GM18873 (cell line): ENCODE measurements around the gene TEKT1.
"Not testable (repeated sequence)": the region's sequence is repeated elsewhere in the genome, so short reads cannot be mapped to it uniquely, and the experiment has no call there.

Source experiments
- ATAC-seq: cut with Tn5 transposase; IDR thresholded peaks from one replicate; pipeline ENCODE4 v1.9.1; 2021; ENCODE audit warnings: mild to moderate bottlenecking, moderate library complexity, moderate number of reproducible peaks; ENCODE audit not compliant: unreplicated experiment, low FRiP score

TEKT1 gene

DNA sequence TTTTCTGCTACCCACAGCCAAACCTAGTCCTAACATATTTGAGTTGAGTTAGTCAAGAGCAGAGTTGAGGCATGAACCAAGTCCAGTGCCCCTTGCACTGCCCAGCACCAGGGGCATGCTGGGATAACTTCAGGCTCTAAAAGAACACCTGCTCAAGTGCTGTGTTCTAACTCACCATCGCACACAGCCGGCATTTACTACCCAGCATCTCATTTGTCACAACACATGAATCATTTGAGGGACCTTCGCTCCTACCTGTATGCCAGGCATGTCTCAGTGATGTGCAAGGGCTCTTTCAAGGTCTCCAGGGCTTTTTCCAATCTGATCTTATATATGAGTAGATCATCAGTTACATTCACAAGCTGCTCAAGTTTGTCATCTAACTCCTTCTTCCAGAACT, 12.6 kb downstream of the TEKT1 start:
- no peak for ATAC-seq

DNA sequence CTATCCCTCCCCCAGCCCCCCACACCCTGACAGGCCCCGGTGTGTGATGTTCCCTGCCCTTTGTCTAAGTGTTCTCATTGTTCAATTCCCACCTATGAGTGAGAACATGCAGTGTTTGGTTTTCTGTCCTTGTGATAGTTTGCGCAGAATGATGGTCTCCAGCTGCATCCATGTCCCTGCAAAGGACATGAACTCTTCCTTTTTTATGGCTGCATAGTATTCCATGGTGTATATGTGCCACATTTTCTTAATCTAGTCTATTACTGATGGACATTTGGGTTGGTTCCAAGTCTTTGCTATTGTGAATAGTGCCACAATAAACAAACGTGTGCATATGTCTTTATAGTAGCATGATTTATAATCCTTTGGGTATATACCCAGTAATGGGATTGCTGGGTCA, 15.2 kb downstream of the TEKT1 start:
- ATAC-seq = not testable (repeated sequence)

DNA sequence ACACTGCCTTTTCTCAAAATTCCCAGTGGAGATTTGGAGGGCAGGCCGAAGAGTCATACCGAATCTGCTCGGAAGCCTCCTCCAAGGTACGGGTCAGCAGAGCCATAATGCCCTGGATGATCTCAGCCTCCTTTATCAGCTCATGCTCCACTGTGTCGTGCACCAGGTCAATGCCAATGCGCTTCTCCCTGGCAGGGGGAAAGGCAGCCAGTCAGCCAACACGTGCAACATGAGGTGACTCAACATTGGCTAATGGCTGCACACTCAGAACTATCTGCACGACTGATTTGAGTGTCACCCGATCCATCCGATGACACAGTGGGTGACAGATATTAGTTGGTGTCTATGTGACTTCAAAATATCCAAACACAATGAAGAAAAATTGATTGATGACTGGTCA, 15.8 kb downstream of the TEKT1 start:
- ATAC-seq = no peak

DNA sequence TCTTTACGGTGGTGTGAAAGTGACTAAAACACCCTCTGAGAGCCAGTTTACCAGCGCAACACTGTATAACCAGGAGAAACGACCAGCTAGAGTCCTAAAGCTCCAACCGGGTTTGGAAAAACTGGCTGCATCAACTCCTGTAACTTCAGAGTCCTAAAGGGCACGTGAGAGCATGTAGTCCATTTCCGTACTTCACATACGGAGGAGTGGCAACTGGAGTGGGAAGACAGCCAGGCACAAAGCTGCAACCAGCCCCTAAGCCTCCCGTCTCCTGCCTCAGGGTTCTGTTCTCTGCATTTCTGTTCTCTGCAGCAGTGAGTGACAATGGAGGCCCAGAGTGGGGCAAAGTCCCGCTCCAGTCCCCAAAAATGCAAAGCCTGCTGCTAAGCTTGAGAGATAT, 19.2 kb downstream of the TEKT1 start:
- no peak for ATAC-seq

DNA sequence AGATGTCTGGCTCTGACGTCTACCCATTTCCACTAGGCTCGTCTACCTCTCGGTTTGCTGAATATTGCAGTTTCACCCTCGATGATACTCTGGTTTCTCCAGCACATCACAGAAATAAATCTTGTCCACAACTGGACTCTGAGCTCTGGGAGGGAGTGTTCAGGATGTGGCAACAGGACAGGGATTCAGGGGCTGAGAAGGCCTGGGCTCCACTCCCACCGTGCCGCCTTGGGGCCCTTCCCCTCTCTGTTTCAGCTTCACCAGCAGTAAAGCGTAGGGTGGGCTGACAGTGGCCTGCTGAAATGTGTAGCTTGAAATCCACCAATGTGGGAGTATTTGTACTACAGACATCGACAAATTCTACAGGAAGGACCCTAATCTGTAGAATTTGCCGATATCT, 20.0 kb downstream of the TEKT1 start:
- ATAC-seq = no peak

DNA sequence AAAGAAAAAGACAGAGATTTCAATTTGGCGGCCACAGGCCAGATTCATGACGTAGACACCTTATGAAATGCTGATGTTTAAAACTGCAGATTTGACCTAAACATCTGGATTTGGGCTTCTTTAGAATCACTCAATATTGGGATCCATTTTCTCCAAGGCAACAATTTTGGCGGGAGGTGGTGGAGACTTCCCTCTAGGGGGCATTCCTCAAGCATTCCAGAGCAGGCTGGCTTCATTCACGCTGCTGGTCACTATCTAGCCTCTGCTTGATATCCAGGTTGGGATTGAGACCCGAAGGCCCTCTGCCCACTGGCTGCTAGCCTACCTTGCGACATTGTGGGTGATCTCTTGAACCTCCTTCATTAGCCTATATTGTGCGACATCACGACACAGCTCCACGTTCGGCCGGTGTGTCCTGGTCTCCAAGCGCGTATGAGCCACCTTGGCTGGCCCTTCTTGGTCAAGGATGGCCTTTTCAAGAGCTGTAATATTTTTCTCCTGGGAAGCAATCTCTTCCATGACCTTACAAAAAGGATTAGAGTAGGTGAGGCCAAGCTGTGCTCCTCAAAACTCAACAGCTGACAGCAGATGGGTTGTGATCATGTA, 31.0 kb downstream of the TEKT1 start:
- no peak for ATAC-seq

DNA sequence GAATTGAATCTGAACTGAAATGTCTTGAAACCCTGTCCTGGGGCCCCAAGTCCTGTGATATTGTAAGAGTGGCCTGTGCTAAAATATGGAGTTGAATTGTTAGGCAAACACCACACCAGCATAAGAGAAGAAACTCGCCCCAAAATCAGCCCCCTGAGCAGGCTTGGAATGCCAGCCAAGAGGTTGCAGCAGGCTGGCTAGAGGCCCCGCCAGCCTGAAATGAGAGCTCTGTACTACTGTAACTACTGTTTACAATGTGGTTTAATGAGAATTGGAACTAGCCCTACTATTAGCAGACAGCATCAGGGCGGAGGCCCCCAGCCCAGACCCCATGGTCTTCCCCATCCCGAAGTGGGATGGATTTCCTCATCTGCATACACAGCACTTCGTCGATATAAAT, 31.8 kb downstream of the TEKT1 start:
- no peak for ATAC-seq

DNA sequence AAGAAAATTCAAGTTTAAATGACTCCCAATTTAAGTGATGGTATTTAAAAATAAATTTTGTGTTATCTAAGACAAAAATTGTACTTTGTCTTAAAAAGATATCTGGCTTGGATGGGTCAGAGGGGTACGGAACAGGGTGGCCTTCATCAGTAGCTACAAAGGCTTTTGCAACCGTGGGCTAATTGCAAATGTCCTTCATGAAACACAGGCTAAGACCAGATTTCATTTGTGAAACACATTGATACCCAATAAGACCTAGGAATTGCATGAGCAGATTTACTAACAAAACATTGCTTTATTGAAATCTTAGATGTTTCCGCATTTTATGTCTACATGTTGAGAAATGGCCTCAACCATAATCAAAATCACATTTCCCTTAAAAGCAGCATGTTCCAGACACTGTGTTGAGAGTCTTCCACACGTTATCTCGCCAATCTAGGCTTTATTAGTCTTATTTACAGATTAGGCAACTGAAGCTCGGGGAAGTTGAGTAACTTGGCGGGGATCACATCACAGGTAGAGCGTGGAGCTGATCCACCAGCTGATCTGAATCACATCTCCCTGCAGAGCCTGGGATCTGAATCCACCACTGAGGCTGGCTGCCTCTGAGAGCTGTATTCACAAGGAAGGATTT, 33.7 kb downstream of the TEKT1 start:
- no peak for ATAC-seq

DNA sequence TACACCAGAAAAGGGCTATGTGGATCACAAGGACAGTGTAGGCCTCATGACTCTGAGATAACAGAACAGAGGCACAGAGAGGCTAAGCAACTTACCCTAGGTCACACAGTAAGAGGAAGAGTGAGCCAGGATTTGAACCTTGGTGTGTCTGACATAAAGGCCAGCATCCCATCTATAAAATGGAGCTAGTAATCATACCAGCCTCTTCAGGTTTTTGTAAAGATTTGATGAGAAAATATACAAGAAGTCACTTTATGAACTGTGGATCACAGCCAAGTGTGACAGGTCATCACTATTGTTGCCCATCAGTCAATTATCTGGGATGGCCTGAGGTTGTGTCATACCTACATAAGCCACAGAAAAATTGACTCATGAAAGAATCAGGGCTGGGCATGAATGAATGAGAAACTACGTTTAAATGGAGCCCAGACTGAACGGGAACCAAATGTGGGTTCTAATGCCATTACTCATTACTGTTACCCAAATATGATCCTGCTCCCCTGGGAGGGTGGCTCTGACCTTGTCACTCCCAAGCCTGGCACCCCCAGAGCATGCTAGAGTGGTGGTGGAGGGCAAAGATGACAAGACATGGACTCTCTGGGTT, 34.5 kb downstream of the TEKT1 start:
- ATAC-seq = no peak

DNA sequence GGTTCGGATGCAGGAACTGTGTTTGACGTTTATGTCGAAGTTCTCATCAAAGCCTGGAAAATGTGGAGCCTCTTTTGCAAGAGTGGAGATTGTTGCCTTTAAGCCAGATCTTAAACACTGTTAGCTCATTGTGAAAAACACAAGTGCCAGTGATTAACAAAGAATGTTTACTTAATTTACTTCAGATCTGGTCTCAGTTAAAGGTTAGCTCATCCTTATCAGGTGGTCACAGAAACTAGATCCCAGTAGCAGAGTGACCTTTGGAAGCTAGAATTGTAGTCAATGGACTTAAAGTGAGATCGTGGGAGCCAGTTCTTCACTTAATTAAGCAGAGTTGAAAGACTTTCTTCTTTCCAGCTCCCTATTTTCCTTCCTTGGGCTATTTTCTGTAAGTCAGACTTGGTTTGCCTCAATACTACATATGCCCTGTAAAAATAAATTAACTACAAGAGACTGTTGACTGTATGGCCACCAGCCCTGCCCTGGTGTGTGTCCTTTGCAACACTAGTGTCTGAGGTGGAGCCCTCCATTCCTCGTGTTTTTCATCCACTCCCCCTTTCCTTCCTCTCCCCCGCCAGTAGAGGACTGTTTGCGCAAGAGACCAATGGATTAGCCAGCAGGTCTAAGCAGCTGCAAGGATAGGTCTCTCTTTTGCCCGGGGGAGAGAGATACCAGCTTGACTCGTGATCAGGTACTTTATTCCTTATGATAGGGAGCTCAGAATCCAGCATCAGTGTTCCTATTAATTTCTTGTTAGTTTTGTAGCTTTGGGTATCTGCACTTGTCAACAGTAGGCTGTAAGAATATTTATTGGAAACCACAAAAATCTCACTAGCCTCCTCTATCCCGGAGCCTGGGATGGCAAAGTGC, 35.3 kb downstream of the TEKT1 start:
- no peak for ATAC-seq

DNA sequence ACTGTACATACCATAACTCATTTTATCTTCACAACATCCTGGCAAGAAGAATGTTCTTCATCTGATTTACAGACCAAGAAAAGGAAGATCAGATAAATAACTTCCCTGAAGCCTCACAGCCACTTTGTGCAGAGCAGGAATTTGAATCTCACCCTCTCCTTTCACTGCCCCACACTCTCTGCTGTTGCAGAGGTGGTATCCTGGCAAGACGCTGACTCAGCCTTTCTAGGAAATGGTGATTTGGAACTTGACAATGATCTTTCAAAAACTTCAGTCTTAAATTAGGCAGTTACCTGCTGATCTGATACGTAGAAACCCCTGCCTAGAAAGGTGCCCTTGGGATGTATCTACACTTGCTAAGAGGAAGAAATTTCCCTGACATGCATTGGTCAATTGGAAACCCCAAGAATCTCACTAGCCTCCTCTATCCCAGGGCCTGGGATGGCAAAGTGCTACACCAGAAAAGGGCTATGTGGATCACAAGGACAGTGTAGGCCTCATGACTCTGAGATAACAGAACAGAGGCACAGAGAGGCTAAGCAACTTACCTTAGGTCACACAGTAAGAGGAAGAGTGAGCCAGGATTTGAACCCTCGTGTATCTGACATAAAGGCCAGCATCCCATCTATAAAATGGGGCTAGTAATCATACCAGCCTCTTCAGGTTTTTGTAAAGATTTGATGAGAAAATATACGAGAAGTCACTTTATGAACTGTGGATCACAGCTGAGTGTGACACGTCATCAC, 37.6 kb downstream of the TEKT1 start:
- ATAC-seq = no peak

DNA sequence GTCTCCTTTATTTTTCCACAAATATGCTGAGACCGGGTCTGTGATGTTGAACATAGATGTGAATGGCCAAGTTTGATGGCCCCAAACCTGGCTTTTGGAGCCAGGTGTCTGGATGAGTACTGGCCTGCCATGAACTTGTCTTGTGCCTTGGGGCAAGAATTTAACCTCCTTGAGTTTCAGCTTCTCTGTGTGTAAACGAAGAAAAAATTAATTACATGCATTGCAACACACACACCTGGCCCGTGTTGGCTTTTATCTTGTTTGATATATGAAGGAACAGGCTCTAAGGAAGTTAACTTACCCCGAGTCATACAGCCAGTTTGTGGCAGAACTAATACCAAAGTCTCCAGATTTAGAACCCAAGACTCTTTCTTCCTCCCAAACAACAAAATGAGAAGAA, 42.4 kb downstream of the TEKT1 start:
- ATAC-seq = no peak

DNA sequence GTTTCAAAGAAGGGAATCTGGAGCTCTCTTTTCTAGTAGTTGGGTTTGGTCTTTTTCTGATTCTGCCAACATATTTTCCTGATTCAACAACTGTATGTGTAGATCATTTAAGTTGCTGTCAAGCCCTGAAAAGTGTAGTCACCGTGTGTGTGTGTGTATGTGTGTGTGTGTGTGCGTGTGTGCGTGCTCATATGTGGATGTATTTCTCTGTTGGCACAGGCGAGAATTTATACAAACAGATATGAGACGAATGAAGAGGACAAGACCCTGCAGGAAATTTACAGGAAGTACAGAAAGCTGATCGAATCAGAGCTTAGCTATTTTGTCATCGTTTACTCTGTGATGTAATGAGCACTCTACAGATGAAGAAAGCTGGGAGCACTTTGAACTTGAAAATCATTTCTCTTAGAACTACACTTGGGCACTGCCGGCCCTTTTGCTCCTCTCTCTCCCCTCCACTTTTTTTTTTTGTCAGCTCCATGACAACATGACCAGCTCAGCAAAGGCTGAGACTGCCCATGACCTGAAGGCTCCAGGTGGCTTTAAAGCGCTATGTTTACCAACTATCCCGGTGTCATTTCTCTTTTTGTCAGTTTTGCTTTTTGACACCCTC, 44.3 kb downstream of the TEKT1 start:
- ATAC-seq = no peak

DNA sequence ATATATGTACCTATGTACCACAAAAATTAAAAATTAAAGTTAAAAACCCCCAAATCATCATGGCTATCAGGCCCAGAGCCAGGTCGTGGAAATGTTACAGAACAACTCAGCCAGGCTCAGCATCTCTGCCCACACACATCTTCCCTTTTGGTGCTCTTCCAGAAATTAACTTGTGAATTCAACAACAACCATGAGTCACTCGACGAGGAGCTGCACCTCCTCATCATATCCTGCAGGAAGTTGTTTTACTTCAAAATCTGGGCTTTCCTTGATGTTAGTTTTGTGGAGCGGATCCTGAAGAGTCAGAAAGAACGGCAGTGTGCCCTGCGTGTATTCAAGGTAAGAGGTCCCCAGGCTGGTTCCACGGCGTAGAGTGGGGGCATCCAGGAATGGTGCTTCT, 44.9 kb downstream of the TEKT1 start:
- ATAC-seq = no peak

DNA sequence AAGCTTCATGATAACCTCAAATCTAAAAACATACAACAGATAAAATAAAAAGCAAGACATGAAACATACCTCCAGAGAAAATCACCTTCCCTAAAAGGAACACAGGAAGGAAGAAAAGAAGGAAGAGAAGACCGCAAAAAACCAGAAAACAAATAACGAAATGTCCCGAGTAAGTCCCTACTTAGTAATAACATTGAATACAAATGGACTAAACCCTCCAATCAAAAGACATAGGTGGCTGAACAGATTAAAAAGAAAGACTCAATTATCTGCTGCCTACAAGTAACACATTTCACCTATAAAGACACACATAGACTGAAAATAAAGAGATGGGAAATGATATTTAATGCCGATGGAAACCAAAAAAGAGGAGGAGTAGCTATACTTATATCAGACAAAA, 49.3 kb downstream of the TEKT1 start:
- no peak for ATAC-seq

DNA sequence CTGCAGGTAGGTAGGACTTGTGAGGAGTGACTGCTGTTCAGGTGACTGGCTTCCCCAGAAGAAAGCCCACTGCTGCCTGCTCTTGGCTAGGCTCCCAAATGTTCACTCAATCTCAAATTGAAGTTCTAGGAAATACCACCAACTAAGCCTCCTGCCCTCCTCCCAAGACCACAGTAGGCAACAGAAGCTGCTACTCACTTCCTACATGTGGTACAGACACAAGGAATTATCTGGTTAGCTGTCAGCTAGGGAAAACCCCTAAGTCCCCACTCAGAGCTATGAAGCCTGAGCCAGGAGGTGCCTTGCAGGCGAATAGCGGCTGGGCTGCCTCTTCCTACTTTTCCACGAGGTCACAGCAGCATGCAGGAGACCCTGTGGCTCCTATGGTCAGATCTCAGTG, 50.6 kb downstream of the TEKT1 start:
- ATAC-seq = no peak

DNA sequence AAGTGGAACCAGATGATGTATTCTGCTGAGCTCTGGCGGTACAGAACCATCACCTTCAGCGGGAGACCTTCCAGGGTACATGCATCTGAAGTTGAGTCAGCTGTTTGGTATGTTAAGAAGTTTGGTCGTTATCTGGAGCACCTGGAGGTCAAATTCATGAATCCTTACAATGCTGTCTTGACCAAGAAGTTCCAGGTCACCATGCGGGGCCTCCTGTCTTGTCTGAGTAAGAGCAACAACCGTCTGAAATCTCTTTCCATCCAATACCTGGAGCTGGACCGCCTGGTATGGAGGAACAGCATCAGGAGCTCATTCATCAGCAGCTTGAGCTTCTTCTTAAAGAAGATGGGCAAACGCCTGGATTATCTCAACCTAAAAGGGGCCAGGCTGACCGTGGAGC, 51.5 kb downstream of the TEKT1 start:
- ATAC-seq = no peak

DNA sequence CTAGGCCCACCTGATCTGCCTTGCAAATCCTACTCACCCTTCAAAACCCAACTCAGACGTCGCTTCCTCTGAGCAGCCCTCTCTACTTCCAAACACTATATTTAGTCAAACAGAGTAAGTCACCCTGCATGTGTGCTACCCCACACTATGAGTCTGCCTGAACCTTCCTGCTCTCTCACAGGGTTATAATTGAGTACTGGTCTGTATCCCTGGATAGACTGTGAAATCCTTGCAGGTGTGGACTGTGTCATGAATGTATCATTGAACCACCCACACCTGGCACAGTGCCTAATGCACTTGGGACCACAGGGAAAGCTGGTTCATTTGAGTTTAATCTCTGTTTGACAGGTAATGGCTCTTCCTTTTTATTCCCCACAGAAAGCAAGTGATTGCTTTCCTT, 52.1 kb downstream of the TEKT1 start:
- ATAC-seq = no peak

DNA sequence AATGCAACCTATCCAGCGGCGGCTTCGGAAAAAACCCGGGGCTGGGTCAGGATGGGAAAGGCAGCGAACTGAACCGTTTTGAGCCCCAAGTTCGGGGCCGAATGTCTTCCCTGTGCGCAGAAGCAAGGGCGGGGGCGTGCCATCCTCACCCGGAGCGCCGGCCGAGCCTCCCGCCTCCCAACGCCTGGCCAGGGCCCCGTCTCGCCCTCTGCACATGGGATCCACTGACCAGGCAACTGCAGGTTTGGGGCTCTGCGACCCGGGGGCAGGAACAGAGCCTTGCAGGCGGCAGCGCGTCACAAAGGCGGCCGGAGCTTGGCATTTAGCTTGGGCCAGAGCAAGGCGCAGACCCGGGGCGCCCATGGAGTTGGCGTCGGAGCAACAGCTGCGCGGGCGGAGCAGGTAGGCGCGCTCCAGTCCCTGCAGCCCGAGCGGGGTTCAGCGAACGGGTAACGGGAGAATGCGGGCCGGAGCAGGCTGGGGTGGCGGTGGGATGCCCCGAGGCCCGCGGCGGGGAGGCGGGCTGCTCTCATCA, 55.6 kb downstream of the TEKT1 start, which contains the start of gene FBXO39:
FBXO39 (plus strand) TSS at position 345 of the 535 bp plus-strand sequence. CDS start 3,654 bp downstream, outside the sequence.
- ATAC-seq = no peak

DNA sequence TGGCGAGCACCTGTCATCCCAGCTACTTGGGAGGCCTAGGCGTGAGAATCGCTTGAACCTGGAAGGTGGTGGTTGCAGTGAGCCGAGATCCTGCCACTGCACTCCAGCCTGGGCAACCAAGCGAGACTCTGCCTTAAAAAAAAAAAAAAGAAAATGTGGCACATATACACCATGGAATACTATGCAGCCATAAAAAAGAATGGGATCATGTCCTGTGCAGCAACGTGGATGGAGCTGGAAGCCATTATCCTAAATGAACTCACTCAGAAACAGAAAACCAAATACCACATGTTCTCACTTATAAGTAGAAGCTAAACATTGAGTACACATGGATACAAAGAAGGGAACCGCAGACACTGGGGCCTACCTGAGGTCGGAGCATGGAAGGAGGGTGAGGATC, 56.6 kb downstream of the TEKT1 start:
- ATAC-seq = not testable (repeated sequence)
